Measurements from ENCODE around the gene RGL1. TPM values are rescaled to one million over a fixed set of nuclear protein-coding genes. Genes with fewer than 3 reads are reported as not detected.

RGL1 gene
- total RNA-seq, 1 donor: 24.6 TPM

DNA sequence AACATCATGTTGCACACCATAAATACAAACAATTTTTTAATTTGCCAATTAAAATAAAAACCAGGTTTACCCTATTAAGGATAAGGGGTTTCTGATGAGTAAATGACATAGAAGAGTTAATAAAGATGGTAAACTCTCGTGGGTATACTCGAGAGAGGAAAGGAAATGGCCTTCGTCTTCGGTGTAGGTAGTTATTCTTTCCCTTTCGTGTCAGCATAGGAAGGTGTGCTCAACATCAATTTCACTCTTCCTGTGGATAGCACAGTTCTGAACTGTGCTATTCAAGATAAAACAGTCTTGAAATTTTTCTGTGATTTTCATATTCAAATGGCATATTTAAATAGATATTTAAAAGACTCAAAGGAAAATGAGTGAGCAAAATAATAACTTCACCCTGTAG, 98.2 kb downstream of the RGL1 start:
- H3K79me2 ChIP-seq (ENCODE audit: insufficient read depth, low read length): no peaks in the 10 kb centered on the region
- H3K9me3 ChIP-seq (ENCODE audit: low read depth, low read length): no peaks in the 10 kb centered on the region
- no peak for TF ChIP-seq CTCF (IDR thresholded peaks at IDR 0.05; ENCODE audit: extremely low read depth, low read depth, low read length)
- H3K27me3 ChIP-seq (ENCODE audit: insufficient read depth, low read length): no peaks in the 10 kb centered on the region
- no peak overlapping the region for H3K27ac ChIP-seq (ENCODE audit: low read depth, low read length)
- no peak overlapping the region for H2AFZ ChIP-seq (ENCODE audit: low read length)
- no peak overlapping the region for H3K4me3 ChIP-seq (ENCODE audit: insufficient read depth, low read length)
- H4K20me1 ChIP-seq (ENCODE audit: insufficient read depth, low read length): no peaks in the 10 kb centered on the region
- no peak for DNase-seq (ENCODE audit: insufficient read length, low spot score, missing footprints)
- no peaks in the 10 kb centered on the region for H3K4me1 ChIP-seq (ENCODE audit: insufficient read depth, low read length)
- H3K36me3 ChIP-seq (ENCODE audit: insufficient read depth, low read length): no peaks in the 10 kb centered on the region
- H3K4me2 ChIP-seq (ENCODE audit: insufficient read depth, low read length): no peak overlapping the region

DNA sequence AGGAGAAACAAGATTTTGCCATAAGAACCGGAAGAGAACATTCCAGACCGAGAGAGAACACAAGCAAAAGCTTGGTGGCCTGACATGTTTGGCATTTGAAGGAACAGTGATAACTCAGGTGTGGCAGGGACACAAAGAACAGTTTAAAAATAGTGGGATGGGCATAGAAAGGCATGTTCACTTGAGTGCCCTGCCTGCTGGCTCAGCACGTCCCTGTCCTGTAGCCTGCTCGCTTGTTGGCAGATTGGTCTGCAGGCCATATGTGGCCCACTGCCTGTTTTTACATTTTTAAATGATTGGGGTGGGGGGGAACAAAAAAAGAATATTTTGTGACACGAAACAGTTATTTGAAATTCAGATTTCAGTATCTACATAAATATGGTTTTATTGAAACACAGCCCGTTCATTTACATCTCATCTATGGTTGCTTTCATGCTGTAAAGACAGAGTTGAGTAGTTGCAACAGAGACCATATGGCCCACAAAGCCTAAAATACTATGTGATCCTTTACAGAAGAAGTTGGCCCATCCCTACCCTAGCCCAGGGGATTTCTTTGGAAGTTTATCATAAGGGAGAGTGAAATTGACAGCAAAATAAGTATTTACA, 100.7 kb downstream of the RGL1 start:
- Histone ChIP-seq H3K4me2 (ENCODE audit: insufficient read depth, low read length) (no peak overlapping the region), H3K9me3 (ENCODE audit: low read depth, low read length) (no peaks in the 10 kb centered on the region), H3K36me3 (ENCODE audit: insufficient read depth, low read length) (no peaks in the 10 kb centered on the region), H2AFZ (ENCODE audit: low read length) (no peak overlapping the region), H3K27me3 (ENCODE audit: insufficient read depth, low read length) (no peaks in the 10 kb centered on the region), H3K4me1 (ENCODE audit: insufficient read depth, low read length) (no peaks in the 10 kb centered on the region), H3K27ac (ENCODE audit: low read depth, low read length) (no peak overlapping the region), H3K4me3 (ENCODE audit: insufficient read depth, low read length) (no peak overlapping the region), H3K79me2 (ENCODE audit: insufficient read depth, low read length) (no peaks in the 10 kb centered on the region), H4K20me1 (ENCODE audit: insufficient read depth, low read length) (no peaks in the 10 kb centered on the region)
- TF ChIP-seq CTCF (IDR thresholded peaks at IDR 0.05; ENCODE audit: extremely low read depth, low read depth, low read length): no peak
- DNase-seq (ENCODE audit: insufficient read length, low spot score, missing footprints): no peak

- no peaks in the 10 kb centered on the region for H3K79me2 ChIP-seq (ENCODE audit: insufficient read depth, low read length)
- H3K4me2 ChIP-seq (ENCODE audit: insufficient read depth, low read length): no peak overlapping the region
- no peak overlapping the region for H2AFZ ChIP-seq (ENCODE audit: low read length)
- H3K36me3 ChIP-seq (ENCODE audit: insufficient read depth, low read length): peaks cover 2% of the 10 kb centered on the region
- no peak overlapping the region for H3K4me3 ChIP-seq (ENCODE audit: insufficient read depth, low read length)
- no peaks in the 10 kb centered on the region for H3K9me3 ChIP-seq (ENCODE audit: low read depth, low read length)
- no peak for DNase-seq (ENCODE audit: insufficient read length, low spot score, missing footprints)
- H3K27ac ChIP-seq (ENCODE audit: low read depth, low read length): no peak overlapping the region
- no peaks in the 10 kb centered on the region for H3K27me3 ChIP-seq (ENCODE audit: insufficient read depth, low read length)
- no peaks in the 10 kb centered on the region for H4K20me1 ChIP-seq (ENCODE audit: insufficient read depth, low read length)
- no peaks in the 10 kb centered on the region for H3K4me1 ChIP-seq (ENCODE audit: insufficient read depth, low read length)
- TF ChIP-seq CTCF (IDR thresholded peaks at IDR 0.05; ENCODE audit: extremely low read depth, low read depth, low read length): no peak
Observed at GRCh38 chr1:183907070-183907469, 102.2 kb downstream of the RGL1 start.

DNA sequence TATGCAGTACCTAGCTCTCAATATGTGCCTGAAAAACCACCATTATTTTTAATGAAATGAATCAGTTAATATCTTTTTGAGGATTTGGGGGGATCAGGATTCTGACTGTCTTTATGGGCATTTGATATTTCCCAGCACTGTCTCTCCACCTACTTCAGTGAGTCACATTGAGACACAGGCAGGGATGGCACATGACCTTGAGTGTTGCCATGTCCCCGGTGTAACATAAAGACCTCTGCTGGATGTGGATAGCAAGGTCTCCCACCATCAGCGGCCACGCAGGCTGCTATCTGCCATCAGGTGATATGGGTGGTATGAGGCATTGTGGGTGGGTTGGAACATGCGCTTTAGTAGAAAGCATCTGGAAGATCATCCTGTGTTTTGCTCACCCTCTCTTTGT, 103.2 kb downstream of the RGL1 start:
- no peak for TF ChIP-seq CTCF (IDR thresholded peaks at IDR 0.05; ENCODE audit: extremely low read depth, low read depth, low read length)
- peaks cover 10% of the 10 kb centered on the region for H3K36me3 ChIP-seq (ENCODE audit: insufficient read depth, low read length)

More for the DNA sequence above, 103.2 kb downstream of the RGL1 start:
- no peaks in the 10 kb centered on the region for H3K79me2 ChIP-seq (ENCODE audit: insufficient read depth, low read length)
- H3K27ac ChIP-seq (ENCODE audit: low read depth, low read length): no peak overlapping the region
- H3K4me2 ChIP-seq (ENCODE audit: insufficient read depth, low read length): no peak overlapping the region
- DNase-seq (ENCODE audit: insufficient read length, low spot score, missing footprints): no peak
- H3K4me1 ChIP-seq (ENCODE audit: insufficient read depth, low read length): no peaks in the 10 kb centered on the region
- H3K27me3 ChIP-seq (ENCODE audit: insufficient read depth, low read length): no peaks in the 10 kb centered on the region
- H3K9me3 ChIP-seq (ENCODE audit: low read depth, low read length): no peaks in the 10 kb centered on the region
- H3K4me3 ChIP-seq (ENCODE audit: insufficient read depth, low read length): no peak overlapping the region
- H4K20me1 ChIP-seq (ENCODE audit: insufficient read depth, low read length): no peaks in the 10 kb centered on the region
- no peak overlapping the region for H2AFZ ChIP-seq (ENCODE audit: low read length)
